GM15510 (cell line): ENCODE measurements around the gene SEMA3D.

Experiments used
- POLR2A ChIP-seq: IDR thresholded peaks from 3 replicates; pipeline ENCODE4 v1.6.1; 2011; ENCODE audit warnings: borderline replicate concordance; ENCODE audit not compliant: insufficient read length; ENCODE audit errors: extremely low read depth

SEMA3D gene

GRCh38 chr7:85119934-85120333, 66.9 kb downstream of the SEMA3D start:
- no peak for TF ChIP-seq POLR2A

GRCh38 chr7:85115862-85116261, 71.0 kb downstream of the SEMA3D start:
- TF ChIP-seq POLR2A = no peak

- no peak for TF ChIP-seq POLR2A
These were observed 71.8 kb downstream of the SEMA3D start for GRCh38 chr7:85115006-85115405.

- no peak for TF ChIP-seq POLR2A
These were observed 72.5 kb downstream of the SEMA3D start for GRCh38 chr7:85114342-85114741.

GRCh38 chr7:85111761-85112160, 75.1 kb downstream of the SEMA3D start:
- TF ChIP-seq POLR2A = no peak

- TF ChIP-seq POLR2A = no peak
These were observed 80.1 kb downstream of the SEMA3D start for GRCh38 chr7:85106719-85107118.

GRCh38 chr7:85104432-85105205, 82.2 kb downstream of the SEMA3D start:
- TF ChIP-seq POLR2A = no peak

GRCh38 chr7:85103962-85104361, 82.9 kb downstream of the SEMA3D start:
- TF ChIP-seq POLR2A = no peak

GRCh38 chr7:85103357-85103756, 83.5 kb downstream of the SEMA3D start:
- TF ChIP-seq POLR2A = no peak

- no peak for TF ChIP-seq POLR2A
These were observed 84.0 kb downstream of the SEMA3D start for GRCh38 chr7:85102813-85103350.

- TF ChIP-seq POLR2A = no peak
These were observed 85.5 kb downstream of the SEMA3D start for GRCh38 chr7:85101347-85101746.

GRCh38 chr7:85097844-85098243, 89.0 kb downstream of the SEMA3D start:
- no peak for TF ChIP-seq POLR2A

GRCh38 chr7:85095806-85096205, 91.0 kb downstream of the SEMA3D start:
- no peak for TF ChIP-seq POLR2A

- TF ChIP-seq POLR2A = no peak
These were observed 91.5 kb downstream of the SEMA3D start for GRCh38 chr7:85095366-85095765.

- no peak for TF ChIP-seq POLR2A
These were observed 92.7 kb downstream of the SEMA3D start for GRCh38 chr7:85094046-85094725.

- no peak for TF ChIP-seq POLR2A
These were observed 95.3 kb downstream of the SEMA3D start for GRCh38 chr7:85091565-85091928.
